Osteoblast (primary cell): ENCODE results near the gene MYO3B. TPM values are rescaled to one million over a fixed set of nuclear protein-coding genes. Genes with fewer than 3 reads are reported as not detected.

Experiments
- DNase-seq: peaks from one replicate; pipeline ENCODE4 v3.0.0; 2011; ENCODE audit warnings: low spot score, mixed read lengths; ENCODE audit not compliant: insufficient read length; ENCODE audit errors: missing footprints
- H2AFZ ChIP-seq: 2 replicates; pipeline ENCODE4 v1.6.0; 2011; ENCODE audit warnings: mild to moderate bottlenecking, low read length
- H3K27ac ChIP-seq: 2 replicates; pipeline ENCODE4 v1.5.1; 2011; ENCODE audit warnings: mild to moderate bottlenecking, low read depth, low read length, moderate library complexity
- H3K27me3 ChIP-seq: 2 replicates; pipeline ENCODE4 v1.6.0; 2012; ENCODE audit warnings: mild to moderate bottlenecking, control low read depth, inconsistent platforms, low read length, moderate library complexity; ENCODE audit not compliant: insufficient read depth
- H3K36me3 ChIP-seq: 2 replicates; pipeline ENCODE4 v1.5.1; 2011; ENCODE audit warnings: mild to moderate bottlenecking, low read length, control low read depth, moderate library complexity; ENCODE audit not compliant: insufficient read depth
- H3K4me1 ChIP-seq: 2 replicates; pipeline ENCODE4 v1.5.1; 2011; ENCODE audit warnings: mild to moderate bottlenecking, low read length, control low read depth, moderate library complexity; ENCODE audit not compliant: insufficient read depth
- H3K4me2 ChIP-seq: 2 replicates; pipeline ENCODE4 v1.6.0; 2011; ENCODE audit warnings: mild to moderate bottlenecking, low read length; ENCODE audit not compliant: insufficient read depth
- H3K4me3 ChIP-seq: fragments of 200-600 bp; sonication (generic); 3 replicates; pipeline ENCODE4 v1.5.1; 2012; ENCODE audit warnings: mild to moderate bottlenecking, low read length, inconsistent platforms; ENCODE audit not compliant: insufficient read depth
- H3K79me2 ChIP-seq: 2 replicates; pipeline ENCODE4 v1.6.0; 2012; ENCODE audit warnings: mild to moderate bottlenecking, low read length, control low read depth, inconsistent platforms; ENCODE audit not compliant: insufficient read depth
- H3K9me3 ChIP-seq: 2 replicates; pipeline ENCODE4 v1.5.1; 2011; ENCODE audit warnings: low read depth, low read length, control low read depth
- H4K20me1 ChIP-seq: 2 replicates; pipeline ENCODE4 v1.6.0; 2012; ENCODE audit warnings: mild to moderate bottlenecking, low read length, control low read depth; ENCODE audit not compliant: insufficient read depth
- total RNA-seq: library from RNA; depleted of rRNA; stranded (reverse); fragments of >200 nt; gene quantifications from 2 replicates; pipeline ENCODE4 v1.2.3, GENCODE V29; 2012
- TF ChIP-seq, protein P1 (sequence below): IDR thresholded peaks from 2 replicates; pipeline ENCODE4 v1.5.1; 2011; ENCODE audit warnings: mild to moderate bottlenecking, low read depth, low read length, moderate library complexity; ENCODE audit errors: extremely low read depth

The MYO3B gene
- total RNA-seq, 1 donor = 0.36 TPM

DNA sequence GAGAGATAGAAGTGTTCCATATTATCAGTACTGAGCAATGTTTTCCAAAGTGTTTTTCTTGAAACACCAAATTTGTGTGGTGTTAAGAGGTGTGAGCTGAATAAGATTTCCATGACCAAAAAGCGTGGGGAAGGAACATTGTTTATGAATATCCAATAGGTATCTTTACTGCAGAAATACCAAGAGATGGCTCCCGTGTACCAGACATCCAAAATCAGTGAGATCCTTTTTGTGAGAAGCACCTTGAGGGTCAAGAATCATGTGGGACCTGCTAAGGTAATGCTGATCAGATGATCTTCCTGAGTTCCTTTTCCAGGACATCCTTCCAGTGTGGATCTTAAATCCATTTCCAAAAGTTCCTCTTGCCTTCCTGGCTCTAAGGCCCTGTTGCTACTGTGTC lies 246.0 kb downstream of the MYO3B start:
- Histone ChIP-seq H4K20me1 (no peaks in the 10 kb centered on the region), H3K9me3 (no peaks in the 10 kb centered on the region), H3K4me2 (no peak overlapping the region), H2AFZ (no peak overlapping the region), H3K4me1 (no peaks in the 10 kb centered on the region), H3K4me3 (no peak overlapping the region), H3K27me3 (no peaks in the 10 kb centered on the region), H3K27ac (no peak overlapping the region), H3K79me2 (no peaks in the 10 kb centered on the region), H3K36me3 (no peaks in the 10 kb centered on the region)
- no peak for DNase-seq
- TF ChIP-seq, protein P1, sequence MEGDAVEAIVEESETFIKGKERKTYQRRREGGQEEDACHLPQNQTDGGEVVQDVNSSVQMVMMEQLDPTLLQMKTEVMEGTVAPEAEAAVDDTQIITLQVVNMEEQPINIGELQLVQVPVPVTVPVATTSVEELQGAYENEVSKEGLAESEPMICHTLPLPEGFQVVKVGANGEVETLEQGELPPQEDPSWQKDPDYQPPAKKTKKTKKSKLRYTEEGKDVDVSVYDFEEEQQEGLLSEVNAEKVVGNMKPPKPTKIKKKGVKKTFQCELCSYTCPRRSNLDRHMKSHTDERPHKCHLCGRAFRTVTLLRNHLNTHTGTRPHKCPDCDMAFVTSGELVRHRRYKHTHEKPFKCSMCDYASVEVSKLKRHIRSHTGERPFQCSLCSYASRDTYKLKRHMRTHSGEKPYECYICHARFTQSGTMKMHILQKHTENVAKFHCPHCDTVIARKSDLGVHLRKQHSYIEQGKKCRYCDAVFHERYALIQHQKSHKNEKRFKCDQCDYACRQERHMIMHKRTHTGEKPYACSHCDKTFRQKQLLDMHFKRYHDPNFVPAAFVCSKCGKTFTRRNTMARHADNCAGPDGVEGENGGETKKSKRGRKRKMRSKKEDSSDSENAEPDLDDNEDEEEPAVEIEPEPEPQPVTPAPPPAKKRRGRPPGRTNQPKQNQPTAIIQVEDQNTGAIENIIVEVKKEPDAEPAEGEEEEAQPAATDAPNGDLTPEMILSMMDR = no peak

DNA sequence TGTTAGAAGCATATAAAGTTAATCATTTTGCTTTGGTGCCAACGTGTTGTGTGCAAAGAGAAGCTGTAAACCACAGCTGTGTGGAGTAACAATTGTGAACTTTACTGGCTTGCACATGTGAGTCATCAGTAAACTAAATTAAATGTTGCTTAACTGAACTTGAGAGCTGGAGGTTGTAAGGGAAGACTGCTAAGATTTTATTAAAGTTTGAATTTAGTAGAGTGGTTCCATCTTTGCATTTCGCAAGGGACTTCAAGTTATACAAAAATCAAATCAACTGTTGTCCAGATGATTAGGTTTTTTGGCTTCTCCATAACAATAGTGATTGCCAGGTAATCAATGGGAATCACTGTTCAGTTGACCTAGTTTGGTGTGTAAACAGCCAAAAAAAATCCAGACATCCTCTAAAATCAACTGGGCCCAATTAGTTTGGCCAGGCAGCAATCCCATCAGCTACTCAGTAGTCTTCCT lies 247.4 kb downstream of the MYO3B start:
- no peak overlapping the region for H3K4me3 ChIP-seq
- no peaks in the 10 kb centered on the region for H3K79me2 ChIP-seq
- H2AFZ ChIP-seq = no peak overlapping the region
- no peaks in the 10 kb centered on the region for H3K36me3 ChIP-seq
- TF ChIP-seq, protein P1 = no peak
- no peak overlapping the region for H3K27ac ChIP-seq
- no peaks in the 10 kb centered on the region for H3K4me1 ChIP-seq
- no peak overlapping the region for H3K4me2 ChIP-seq
- no peaks in the 10 kb centered on the region for H4K20me1 ChIP-seq
- no peaks in the 10 kb centered on the region for H3K27me3 ChIP-seq
- DNase-seq = no peak
- no peaks in the 10 kb centered on the region for H3K9me3 ChIP-seq

DNA sequence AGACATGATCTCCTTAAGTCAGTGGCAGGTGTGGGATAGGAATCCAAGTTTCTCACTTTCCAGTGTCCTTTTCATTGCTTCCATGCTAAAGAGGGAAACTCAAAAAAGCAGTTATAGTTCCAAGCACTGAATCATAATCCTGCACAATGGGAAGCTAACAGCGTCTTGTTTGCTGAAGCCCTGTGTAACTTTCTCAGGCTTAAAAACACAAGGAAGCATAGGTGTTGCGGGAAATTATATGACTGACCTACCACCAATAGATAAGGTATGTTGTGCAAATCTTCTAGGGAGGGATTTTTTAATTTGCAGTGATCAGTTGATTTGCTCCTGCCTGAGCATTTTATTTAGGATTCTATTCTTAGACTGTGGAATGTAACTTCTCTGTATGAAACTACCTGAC lies 250.9 kb downstream of the MYO3B start:
- Histone ChIP-seq H3K9me3 (no peaks in the 10 kb centered on the region), H3K27ac (no peak overlapping the region), H3K4me1 (no peaks in the 10 kb centered on the region), H3K79me2 (no peaks in the 10 kb centered on the region), H3K4me2 (no peak overlapping the region), H3K4me3 (no peak overlapping the region), H2AFZ (no peak overlapping the region), H3K27me3 (no peaks in the 10 kb centered on the region), H4K20me1 (no peaks in the 10 kb centered on the region), H3K36me3 (no peaks in the 10 kb centered on the region)
- TF ChIP-seq, protein P1 = no peak
- no peak for DNase-seq

DNA sequence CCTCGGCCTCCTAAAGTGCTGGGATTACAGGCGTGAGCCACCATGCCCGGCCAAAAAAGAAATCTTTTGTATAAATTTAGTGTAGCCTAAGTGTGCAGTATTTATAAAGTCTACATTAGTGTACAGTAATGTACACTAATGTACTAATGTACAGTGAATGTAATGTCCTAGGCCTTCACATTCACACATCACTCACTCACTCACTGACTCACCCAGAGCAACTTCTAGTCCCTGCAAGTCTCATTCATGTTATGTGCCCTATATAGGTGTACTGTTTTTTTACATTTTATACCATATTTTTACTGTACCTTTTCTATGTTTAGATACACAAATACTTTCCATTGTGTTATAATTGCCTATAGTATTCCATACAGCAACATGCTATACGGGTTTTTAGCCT lies 254.9 kb downstream of the MYO3B start:
- Histone ChIP-seq H3K4me3 (no peak overlapping the region), H3K4me1 (no peaks in the 10 kb centered on the region), H4K20me1 (no peaks in the 10 kb centered on the region), H3K9me3 (no peaks in the 10 kb centered on the region), H3K27ac (no peak overlapping the region), H3K27me3 (no peaks in the 10 kb centered on the region), H3K36me3 (no peaks in the 10 kb centered on the region), H2AFZ (no peak overlapping the region), H3K79me2 (no peaks in the 10 kb centered on the region), H3K4me2 (no peak overlapping the region)
- TF ChIP-seq, protein P1 = no peak
- DNase-seq = no peak
